HG02798 (cell line): ENCODE measurements around the gene PDCD1.
A peak's percentile ranks its signal among the peaks of the same experiment; 100 is the strongest.
"Not testable (repeated sequence)": the region's sequence is repeated elsewhere in the genome, so short reads cannot be mapped to it uniquely, and the experiment has no call there.

Source experiments
- ATAC-seq: cut with Tn5 transposase; IDR thresholded peaks from one replicate; pipeline ENCODE4 v1.9.1; 2021; ENCODE audit warnings: mild to moderate bottlenecking; ENCODE audit not compliant: unreplicated experiment, poor library complexity

Gene PDCD1

DNA sequence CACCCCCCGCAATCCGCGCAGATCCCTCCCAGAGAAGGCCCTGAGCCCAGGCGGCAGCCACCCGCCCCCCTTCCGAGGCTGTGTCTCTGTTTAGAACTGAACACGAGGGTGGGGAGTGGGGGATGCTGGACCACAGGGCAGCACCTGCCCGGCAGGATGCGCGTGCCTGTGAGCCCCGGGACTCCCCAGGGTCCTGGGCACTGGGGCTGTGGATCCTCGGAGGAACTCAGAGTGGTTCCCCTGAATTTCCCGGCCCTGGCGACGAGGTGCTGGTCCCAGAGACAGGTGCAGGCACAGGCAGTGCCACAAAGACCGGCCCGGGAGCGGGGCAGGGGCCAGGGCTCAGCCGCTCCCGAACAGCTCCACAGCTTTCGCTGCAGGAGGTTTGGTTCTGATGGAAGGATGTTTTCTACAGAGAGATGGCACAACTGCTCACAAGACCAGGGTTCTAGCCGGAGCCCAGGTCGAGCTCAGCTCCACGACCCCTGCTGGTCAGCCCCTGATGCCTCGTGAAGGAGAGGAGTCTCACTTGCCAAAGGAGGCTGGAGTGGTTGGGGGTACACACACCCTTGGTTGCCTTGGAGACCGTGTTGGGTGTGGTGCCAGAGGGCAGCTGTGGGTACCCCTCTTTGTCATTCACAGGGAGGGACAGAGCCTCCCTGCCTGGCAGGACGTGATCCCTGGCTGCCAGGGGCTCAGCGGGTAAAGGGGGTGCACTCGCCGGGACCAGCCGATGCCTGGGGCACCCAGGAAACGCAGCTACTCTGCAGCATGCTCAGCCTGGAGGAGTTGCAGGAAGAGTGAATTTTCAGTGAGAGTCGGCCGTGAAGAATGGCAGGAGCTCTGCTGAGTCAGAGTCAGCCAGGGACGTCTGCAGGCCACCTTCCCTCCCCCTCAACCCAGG, 54.1 kb downstream of the PDCD1 start:
- ATAC-seq, result no peak

GRCh38 chr2:241803387-241804325, 55.0 kb downstream of the PDCD1 start:
- ATAC-seq, result peak; percentile 50

DNA sequence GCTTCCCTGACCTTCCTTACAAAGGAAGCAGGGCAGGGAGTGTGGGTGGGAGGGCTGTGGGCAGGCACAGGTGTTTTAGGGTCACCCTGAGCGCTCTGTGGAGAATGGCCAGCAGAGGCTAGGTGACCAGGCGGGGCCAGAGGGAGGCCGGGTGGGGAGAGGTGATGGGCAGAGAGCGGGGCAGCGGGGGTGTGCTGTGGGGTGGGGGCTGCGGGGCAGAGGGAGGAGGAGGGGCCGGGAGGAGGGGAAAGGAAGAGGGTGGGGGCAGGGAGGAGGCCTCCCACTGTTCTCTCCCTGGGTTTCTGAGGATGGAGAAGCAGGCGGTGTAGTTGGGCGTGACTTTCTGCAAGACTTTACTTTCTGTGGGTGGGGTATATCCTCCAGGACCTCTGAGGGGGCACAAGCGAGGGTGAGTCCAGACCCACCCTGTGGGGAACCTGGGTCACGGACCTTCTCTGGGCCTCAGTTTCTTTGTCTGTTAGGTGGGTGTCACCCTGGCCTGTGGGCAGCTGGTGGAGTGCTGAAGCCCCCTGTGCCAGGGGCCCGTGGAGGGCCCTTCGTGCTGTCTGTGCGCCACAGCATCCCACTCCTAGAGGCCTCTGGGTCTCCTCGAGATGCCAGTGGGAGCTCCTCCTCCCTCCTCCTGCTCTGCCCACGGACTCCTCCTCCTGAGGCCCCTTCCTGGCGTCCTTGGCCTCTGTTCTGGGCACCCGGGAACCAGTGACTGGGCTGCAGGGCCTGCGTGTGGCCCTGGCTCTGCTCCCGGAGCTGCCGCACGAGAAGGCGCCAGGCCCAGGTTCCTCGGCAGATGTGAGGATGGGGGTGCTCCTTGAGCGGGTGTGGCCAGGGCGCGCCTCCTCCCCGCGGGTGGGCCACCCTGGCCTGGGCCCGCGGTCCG, 56.0 kb downstream of the PDCD1 start:
- ATAC-seq, result no peak

- ATAC-seq, result no peak
Observed at GRCh38 chr2:241801611-241802420, 56.9 kb downstream of the PDCD1 start.

- ATAC-seq, result not testable (repeated sequence)
Observed at GRCh38 chr2:241800198-241800903, 58.3 kb downstream of the PDCD1 start.
